Astrocyte (in vitro differentiated cells and primary cell): ENCODE measurements around the gene NOP56. TPM values are rescaled to one million over a fixed set of nuclear protein-coding genes. Genes with fewer than 3 reads are reported as not detected.

Experiments
- DNase-seq: peaks from one replicate; pipeline ENCODE4 v3.0.0-alpha.2; 2010; ENCODE audit warnings: low read depth
- FAIRE-seq: peaks from 2 replicates; lab custom pipeline; 2011; peaks lifted over from hg19 to GRCh38; lab: Jason Lieb, UNC
- H2AFZ ChIP-seq: 2 replicates; pipeline ENCODE4 v1.6.0; 2012; ENCODE audit warnings: low read depth, low read length, inconsistent platforms
- H3K27ac ChIP-seq: 2 replicates; pipeline ENCODE4 v1.5.1; 2011; ENCODE audit warnings: low read depth, low read length, inconsistent platforms
- H3K27me3 ChIP-seq: 2 replicates; pipeline ENCODE4 v1.6.0; 2011; ENCODE audit warnings: low read length, inconsistent platforms; ENCODE audit not compliant: insufficient read depth
- H3K36me3 ChIP-seq: 2 replicates; pipeline ENCODE4 v1.5.1; 2011; ENCODE audit warnings: low read length, inconsistent platforms; ENCODE audit not compliant: insufficient read depth
- H3K4me1 ChIP-seq: 2 replicates; pipeline ENCODE4 v1.5.1; 2011; ENCODE audit warnings: low read length, inconsistent platforms; ENCODE audit not compliant: insufficient read depth
- H3K4me2 ChIP-seq: 2 replicates; pipeline ENCODE4 v1.6.0; 2012; ENCODE audit warnings: low read length, inconsistent platforms
- H3K4me3 ChIP-seq: 2 replicates; pipeline ENCODE4 v1.5.1; 2011; ENCODE audit warnings: low read depth, mild to moderate bottlenecking, low read length, inconsistent platforms; ENCODE audit not compliant: insufficient read depth
- H3K79me2 ChIP-seq: 2 replicates; pipeline ENCODE4 v1.6.0; 2012; ENCODE audit warnings: mild to moderate bottlenecking, low read length, inconsistent platforms; ENCODE audit not compliant: insufficient read depth
- H3K9ac ChIP-seq: 2 replicates; pipeline ENCODE4 v1.6.0; 2012; ENCODE audit warnings: mild to moderate bottlenecking, low read length, inconsistent platforms
- H3K9me3 ChIP-seq: 2 replicates; pipeline ENCODE4 v1.5.1; 2012; ENCODE audit warnings: low read depth, mild to moderate bottlenecking, low read length, inconsistent platforms; ENCODE audit not compliant: insufficient read depth
- H4K20me1 ChIP-seq: 2 replicates; pipeline ENCODE4 v1.6.0; 2012; ENCODE audit warnings: low read length, inconsistent platforms; ENCODE audit not compliant: insufficient read depth
- H3K27ac Mint-ChIP-seq: one replicate; pipeline ENCODE4 v1.8.0; 2021; ENCODE audit warnings: mild to moderate bottlenecking, mixed read lengths; ENCODE audit not compliant: unreplicated experiment
- H3K27me3 Mint-ChIP-seq: one replicate; pipeline ENCODE4 v1.8.0; 2021; ENCODE audit warnings: low read depth, mixed read lengths; ENCODE audit not compliant: unreplicated experiment
- H3K36me3 Mint-ChIP-seq: one replicate; pipeline ENCODE4 v1.8.0; 2021; ENCODE audit warnings: low read depth, mixed read lengths; ENCODE audit not compliant: unreplicated experiment
- H3K4me1 Mint-ChIP-seq: one replicate; pipeline ENCODE4 v1.8.0; 2021; ENCODE audit warnings: low read depth, mixed read lengths; ENCODE audit not compliant: unreplicated experiment
- H3K4me3 Mint-ChIP-seq: one replicate; pipeline ENCODE4 v1.8.0; 2021; ENCODE audit warnings: mild to moderate bottlenecking, moderate library complexity, mixed read lengths; ENCODE audit not compliant: unreplicated experiment
- H3K9me3 Mint-ChIP-seq: one replicate; pipeline ENCODE4 v1.8.0; 2021; ENCODE audit warnings: mild to moderate bottlenecking, mixed read lengths; ENCODE audit not compliant: unreplicated experiment
- CTCF ChIP-seq: IDR thresholded peaks from 2 replicates; pipeline ENCODE4 v1.5.1; 2011; ENCODE audit warnings: low read depth, mild to moderate bottlenecking, inconsistent platforms, low read length, moderate library complexity; ENCODE audit not compliant: insufficient read depth
- EZH2 ChIP-seq: IDR thresholded peaks from 2 replicates; pipeline ENCODE4 v1.6.1; 2012; ENCODE audit warnings: mild to moderate bottlenecking, low read length, inconsistent platforms; ENCODE audit not compliant: insufficient read depth
- total RNA-seq: library from RNA; stranded (reverse); gene quantifications from 2 replicates; pipeline ENCODE4 v1.2.1, GENCODE V29; 2021

Gene NOP56
- total RNA-seq, 1 donor from 2014 or later: 292 TPM

GRCh38 chr20:2656471-2657117, 4.2 kb downstream of the NOP56 start:
- FAIRE-seq (no peak), DNase-seq (no peak)
- H3K9me3 Mint-ChIP-seq: no peaks in the 10 kb centered on the region
- peaks cover 55% of the 10 kb centered on the region for H3K79me2 ChIP-seq
- peaks cover 45% of the 10 kb centered on the region for H3K36me3 Mint-ChIP-seq
- H3K4me2 ChIP-seq: no peak overlapping the region
- TF ChIP-seq CTCF: no peak
- no peak for TF ChIP-seq EZH2
- no peak overlapping the region for H3K27ac ChIP-seq
- peaks cover 69% of the 10 kb centered on the region for H4K20me1 ChIP-seq
- peaks cover 58% of the 10 kb centered on the region for H3K36me3 ChIP-seq
- H3K4me3 Mint-ChIP-seq: no peak overlapping the region
- no peak overlapping the region for H3K9ac ChIP-seq
- H2AFZ ChIP-seq: no peak overlapping the region
- H3K9me3 ChIP-seq: no peaks in the 10 kb centered on the region
- no peaks in the 10 kb centered on the region for H3K27me3 ChIP-seq
- no peak overlapping the region for H3K4me3 ChIP-seq
- peaks cover 22% of the 10 kb centered on the region for H3K4me1 Mint-ChIP-seq
- no peak overlapping the region for H3K27ac Mint-ChIP-seq
- no peaks in the 10 kb centered on the region for H3K27me3 Mint-ChIP-seq
- H3K4me1 ChIP-seq: peaks cover 16% of the 10 kb centered on the region

GRCh38 chr20:2657241-2657640, 4.8 kb downstream of the NOP56 start:
- H3K36me3 ChIP-seq: peaks cover 65% of the 10 kb centered on the region
- H3K4me1 Mint-ChIP-seq: peaks cover 22% of the 10 kb centered on the region
- no peak overlapping the region for H3K27ac Mint-ChIP-seq

More at GRCh38 chr20:2657241-2657640, 4.8 kb downstream of the NOP56 start:
- no peak overlapping the region for H3K4me3 Mint-ChIP-seq
- no peaks in the 10 kb centered on the region for H3K27me3 ChIP-seq
- no peaks in the 10 kb centered on the region for H3K9me3 ChIP-seq
- FAIRE-seq: no peak
- no peak overlapping the region for H3K4me2 ChIP-seq
- DNase-seq: no peak
- peaks cover 50% of the 10 kb centered on the region for H3K79me2 ChIP-seq
- peaks cover 69% of the 10 kb centered on the region for H4K20me1 ChIP-seq
- peaks cover 16% of the 10 kb centered on the region for H3K4me1 ChIP-seq
- H3K9ac ChIP-seq: no peak overlapping the region
- H3K27me3 Mint-ChIP-seq: no peaks in the 10 kb centered on the region
- TF ChIP-seq CTCF (no peak), EZH2 (no peak)
- no peak overlapping the region for H2AFZ ChIP-seq
- H3K27ac ChIP-seq: no peak overlapping the region
- no peaks in the 10 kb centered on the region for H3K9me3 Mint-ChIP-seq
- no peak overlapping the region for H3K4me3 ChIP-seq
- H3K36me3 Mint-ChIP-seq: peaks cover 48% of the 10 kb centered on the region
